DND-41 (cell line): Measurements from ENCODE around the gene TLR4.

Source experiments
- ATAC-seq: fragments of 200-7000 bp; cut with Tn5 transposase; 3 replicates; pipeline ENCODE4 v1.9.1; 2021; ENCODE audit warnings: low read depth; ENCODE audit not compliant: insufficient read depth
- DNase-seq: peaks from one replicate; pipeline ENCODE4 v3.0.0-alpha.2; 2020
- H2AFZ ChIP-seq: 2 replicates; pipeline ENCODE4 v1.6.0; 2012; ENCODE audit warnings: low read depth, low read length
- H3K27ac ChIP-seq: 2 replicates; pipeline ENCODE4 v1.5.1; 2012; ENCODE audit warnings: low read length, inconsistent platforms
- H3K27me3 ChIP-seq: fragments of 200-600 bp; sonication (generic); 2 replicates; pipeline ENCODE4 v1.6.0; 2012; ENCODE audit warnings: low read length, mild to moderate bottlenecking, inconsistent platforms; ENCODE audit not compliant: insufficient read depth, poor library complexity
- H3K36me3 ChIP-seq: 2 replicates; pipeline ENCODE4 v1.5.1; 2012; ENCODE audit warnings: low read length, inconsistent platforms; ENCODE audit not compliant: insufficient read depth
- H3K4me1 ChIP-seq: 2 replicates; pipeline ENCODE4 v1.5.1; 2012; ENCODE audit warnings: mild to moderate bottlenecking, low read length; ENCODE audit not compliant: insufficient read depth
- H3K4me2 ChIP-seq: 2 replicates; pipeline ENCODE4 v1.6.0; 2012; ENCODE audit warnings: mild to moderate bottlenecking, moderate library complexity, low read length, inconsistent platforms; ENCODE audit not compliant: insufficient read depth
- H3K4me3 ChIP-seq, 2 experiments: fragments of 200-600 bp in 1 of 2; shearing (Covaris generic) in 1 of 2; 2 replicates each; pipeline ENCODE4 v1.5.1; 2012 to 2016; ENCODE audit warnings: inconsistent platforms in 2 of 2, low read length in 2 of 2, mild to moderate bottlenecking in 2 of 2, low read depth in 1 of 2, moderate library complexity in 1 of 2
- H3K79me2 ChIP-seq: 2 replicates; pipeline ENCODE4 v1.6.0; 2012; ENCODE audit warnings: low read length, inconsistent platforms; ENCODE audit not compliant: insufficient read depth
- H3K9ac ChIP-seq: 2 replicates; pipeline ENCODE4 v1.6.0; 2012; ENCODE audit warnings: low read depth, mild to moderate bottlenecking, inconsistent platforms, low read length, moderate library complexity
- H3K9me3 ChIP-seq: 2 replicates; pipeline ENCODE4 v1.5.1; 2012; ENCODE audit warnings: low read length, moderate library complexity, mild to moderate bottlenecking, inconsistent platforms; ENCODE audit not compliant: insufficient read depth, severe bottlenecking
- H4K20me1 ChIP-seq: 2 replicates; pipeline ENCODE4 v1.6.0; 2012; ENCODE audit warnings: low read length; ENCODE audit not compliant: insufficient read depth
- CTCF ChIP-seq: IDR thresholded peaks from 2 replicates; pipeline ENCODE4 v1.5.1; 2012; ENCODE audit warnings: borderline replicate concordance, low read length, moderate library complexity, mild to moderate bottlenecking; ENCODE audit not compliant: poor library complexity, severe bottlenecking; ENCODE audit errors: extremely low read depth
- EZH2 ChIP-seq: IDR thresholded peaks from 3 replicates; pipeline ENCODE4 v1.6.1; 2012; ENCODE audit warnings: borderline replicate concordance, low read depth, mild to moderate bottlenecking, moderate library complexity, low read length, inconsistent platforms; ENCODE audit not compliant: severe bottlenecking

TLR4 gene

DNA sequence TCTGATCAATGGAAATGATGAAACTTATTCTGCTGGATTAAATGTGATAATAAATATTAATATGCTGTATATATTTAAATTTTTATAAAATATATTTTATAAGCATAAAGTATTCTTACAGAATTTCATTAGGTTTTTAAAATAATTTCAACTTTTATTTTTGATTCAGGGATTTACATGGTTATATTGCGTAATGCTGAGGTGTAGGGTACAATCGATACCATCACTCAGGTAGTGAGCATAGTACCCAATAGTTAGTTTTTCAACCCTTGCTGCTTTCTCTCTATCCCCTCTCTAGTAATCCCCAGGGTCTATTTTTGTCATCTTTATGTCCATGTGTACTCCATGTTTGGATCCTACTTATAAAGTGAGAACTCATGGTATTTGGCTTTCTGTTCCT, 5.7 kb downstream of the TLR4 start:
- Histone ChIP-seq H3K27ac (no peak overlapping the region), H3K79me2 (no peaks in the 10 kb centered on the region), H3K9me3 (no peaks in the 10 kb centered on the region), H3K4me3 (no peak overlapping the region), H3K9ac (no peak overlapping the region), H3K4me1 (no peaks in the 10 kb centered on the region), H3K4me2 (no peak overlapping the region), H2AFZ (no peak overlapping the region), H3K36me3 (no peaks in the 10 kb centered on the region), H4K20me1 (no peaks in the 10 kb centered on the region), H3K27me3 (no peaks in the 10 kb centered on the region)
- no peak for TF ChIP-seq EZH2
- TF ChIP-seq CTCF: no peak
- ATAC-seq: no peak
- no peak for DNase-seq

GRCh38 chr9:117714282-117714681, 10.1 kb downstream of the TLR4 start:
- Histone ChIP-seq H3K4me1 (no peaks in the 10 kb centered on the region), H2AFZ (no peak overlapping the region)

GRCh38 chr9:117715411-117715989, 11.3 kb downstream of the TLR4 start:
- Histone ChIP-seq H3K27ac (no peak overlapping the region), H3K27me3 (no peaks in the 10 kb centered on the region), H3K4me2 (no peak overlapping the region), H2AFZ (no peak overlapping the region), H3K9me3 (no peaks in the 10 kb centered on the region), H3K4me1 (no peaks in the 10 kb centered on the region), H3K79me2 (no peaks in the 10 kb centered on the region), H3K4me3 (no peak overlapping the region), H3K9ac (no peak overlapping the region), H4K20me1 (no peaks in the 10 kb centered on the region), H3K36me3 (no peaks in the 10 kb centered on the region)
- ATAC-seq (no peak), DNase-seq (no peak)
- TF ChIP-seq CTCF (no peak), EZH2 (no peak)

More at GRCh38 chr9:117714282-117714681, 10.1 kb downstream of the TLR4 start:
- H3K79me2 ChIP-seq: no peaks in the 10 kb centered on the region
- TF ChIP-seq EZH2 (no peak), CTCF (no peak)
- no peak for DNase-seq
- H3K27ac ChIP-seq: no peak overlapping the region
- H3K4me2 ChIP-seq: no peak overlapping the region
- H3K4me3 ChIP-seq: no peak overlapping the region
- H3K9ac ChIP-seq: no peak overlapping the region
- no peaks in the 10 kb centered on the region for H3K9me3 ChIP-seq
- H4K20me1 ChIP-seq: no peaks in the 10 kb centered on the region
- no peaks in the 10 kb centered on the region for H3K36me3 ChIP-seq
- ATAC-seq: no peak
- H3K27me3 ChIP-seq: no peaks in the 10 kb centered on the region

DNA sequence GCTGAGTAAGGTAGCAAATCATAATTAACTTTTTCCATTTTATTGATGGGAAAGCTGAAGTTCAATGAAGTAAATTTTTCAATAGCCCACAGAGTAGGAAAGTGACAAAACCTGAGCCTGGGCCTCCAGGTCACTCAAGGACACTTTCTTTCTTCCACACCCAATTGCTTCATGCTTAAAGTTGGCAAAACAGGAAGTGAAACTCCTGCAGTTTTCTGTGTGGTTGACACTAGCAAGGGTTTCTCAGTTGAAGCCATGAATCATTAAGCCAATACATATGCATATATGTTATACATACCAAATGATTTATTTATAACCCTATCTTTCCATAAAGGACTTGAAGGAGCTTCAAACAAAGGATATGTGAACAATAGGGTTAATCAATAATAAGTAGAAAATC, 13.9 kb downstream of the TLR4 start:
- Histone ChIP-seq H2AFZ (no peak overlapping the region), H3K4me3 (no peak overlapping the region), H3K27ac (no peak overlapping the region), H3K9ac (no peak overlapping the region), H3K4me1 (no peaks in the 10 kb centered on the region), H3K9me3 (no peaks in the 10 kb centered on the region), H4K20me1 (no peaks in the 10 kb centered on the region), H3K79me2 (no peaks in the 10 kb centered on the region), H3K4me2 (no peak overlapping the region), H3K36me3 (no peaks in the 10 kb centered on the region), H3K27me3 (no peaks in the 10 kb centered on the region)
- DNase-seq: no peak
- TF ChIP-seq EZH2 (no peak), CTCF (no peak)
- no peak for ATAC-seq
